ENCODE results near the gene TRRAP.

Gene TRRAP

GRCh38 chr7:98910427-98910826, 32.1 kb downstream of the TRRAP start:
- H3K27ac ChIP-seq (ENCODE audit: extremely low read depth, low read depth, low read length) = no peak overlapping the region
- H3K36me3 ChIP-seq (ENCODE audit: control insufficient read depth in 2 of 2, insufficient read depth in 1 of 2, low read length in 2 of 2) = peaks cover 72 to 91% of the 10 kb centered on the region in 2 experiments
- no peaks in the 10 kb centered on the region for H3K9me3 ChIP-seq (ENCODE audit: control insufficient read depth, insufficient read depth, low read depth, low read length)
- H3K4me1 ChIP-seq (ENCODE audit: control insufficient read depth, insufficient read depth, low read length) = no peaks in the 10 kb centered on the region
- no peak overlapping the region for H3K4me3 ChIP-seq (ENCODE audit: low read depth, low read length)
- ChIA-PET CTCF (interaction anchor here (0.6 kb wide), 1 partner anchor 34 kb away, joined by 3 read pairs; no protein-coding TSS in a partner anchor), POLR2A (no interaction called here)
- no peak for TF ChIP-seq ZNF843 (tag by site-specific recombination; IDR thresholded peaks at IDR 0.05)

GRCh38 chr7:98911916-98912315, 33.6 kb downstream of the TRRAP start:
- no peaks in the 10 kb centered on the region for H3K4me1 ChIP-seq (ENCODE audit: control insufficient read depth, insufficient read depth, low read length)
- TF ChIP-seq ZNF341 (tag by site-specific recombination; IDR thresholded peaks at IDR 0.05; ENCODE audit: low read depth) (no peak), WT1 (tag by site-specific recombination; IDR thresholded peaks at IDR 0.05) (no peak), ZNF791 (tag by site-specific recombination; IDR thresholded peaks at IDR 0.05) (no peak), SP2 (tag by site-specific recombination; IDR thresholded peaks at IDR 0.05) (no peak), ZNF624 (tag by site-specific recombination; IDR thresholded peaks at IDR 0.05) (no peak), ZNF530 (tag by site-specific recombination; IDR thresholded peaks at IDR 0.05; ENCODE audit: low read depth) (no peak), KLF7 (tag by site-specific recombination; IDR thresholded peaks at IDR 0.05; ENCODE audit: borderline replicate concordance) (no peak), KLF16 (tag by site-specific recombination; IDR thresholded peaks at IDR 0.05) (no peak), ZNF311 (tag by site-specific recombination; IDR thresholded peaks at IDR 0.05; ENCODE audit: borderline replicate concordance) (no peak), ZNF155 (tag by site-specific recombination; IDR thresholded peaks at IDR 0.05) (no peak), SP7 (tag by site-specific recombination; IDR thresholded peaks at IDR 0.05) (no peak), ZNF248 (tag by site-specific recombination; IDR thresholded peaks at IDR 0.05) (no peak), ZBTB17 (tag by site-specific recombination; IDR thresholded peaks at IDR 0.05) (no peak), ZNF571 (tag by site-specific recombination; IDR thresholded peaks at IDR 0.05) (no peak), ZFP3 (tag by site-specific recombination; IDR thresholded peaks at IDR 0.05; ENCODE audit: low read depth) (no peak)
- TF ChIP-seq, protein P1, sequence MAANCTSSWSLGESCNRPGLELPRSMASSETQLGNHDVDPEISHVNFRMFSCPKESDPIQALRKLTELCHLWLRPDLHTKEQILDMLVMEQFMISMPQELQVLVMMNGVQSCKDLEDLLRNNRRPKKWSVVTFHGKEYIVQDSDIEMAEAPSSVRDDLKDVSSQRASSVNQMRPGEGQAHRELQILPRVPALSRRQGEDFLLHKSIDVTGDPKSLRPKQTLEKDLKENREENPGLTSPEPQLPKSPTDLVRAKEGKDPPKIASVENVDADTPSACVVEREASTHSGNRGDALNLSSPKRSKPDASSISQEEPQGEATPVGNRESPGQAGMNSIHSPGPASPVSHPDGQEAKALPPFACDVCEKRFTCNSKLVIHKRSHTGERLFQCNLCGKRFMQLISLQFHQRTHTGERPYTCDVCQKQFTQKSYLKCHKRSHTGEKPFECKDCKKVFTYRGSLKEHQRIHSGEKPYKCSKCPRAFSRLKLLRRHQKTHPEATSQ (tag by site-specific recombination; IDR thresholded peaks at IDR 0.05) = no peak
- TF ChIP-seq, protein P2, sequence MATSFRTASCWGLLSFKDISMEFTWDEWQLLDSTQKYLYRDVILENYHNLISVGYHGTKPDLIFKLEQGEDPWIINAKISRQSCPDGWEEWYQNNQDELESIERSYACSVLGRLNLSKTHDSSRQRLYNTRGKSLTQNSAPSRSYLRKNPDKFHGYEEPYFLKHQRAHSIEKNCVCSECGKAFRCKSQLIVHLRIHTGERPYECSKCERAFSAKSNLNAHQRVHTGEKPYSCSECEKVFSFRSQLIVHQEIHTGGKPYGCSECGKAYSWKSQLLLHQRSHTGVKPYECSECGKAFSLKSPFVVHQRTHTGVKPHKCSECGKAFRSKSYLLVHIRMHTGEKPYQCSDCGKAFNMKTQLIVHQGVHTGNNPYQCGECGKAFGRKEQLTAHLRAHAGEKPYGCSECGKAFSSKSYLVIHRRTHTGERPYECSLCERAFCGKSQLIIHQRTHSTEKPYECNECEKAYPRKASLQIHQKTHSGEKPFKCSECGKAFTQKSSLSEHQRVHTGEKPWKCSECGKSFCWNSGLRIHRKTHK (tag by site-specific recombination; IDR thresholded peaks at IDR 0.05) = no peak
- H3K4me3 ChIP-seq (ENCODE audit: low read depth, low read length) = no peak overlapping the region
- no peak overlapping the region for H3K27ac ChIP-seq (ENCODE audit: extremely low read depth, low read depth, low read length)
- POLR2A ChIA-PET = no interaction called here
- H3K9me3 ChIP-seq (ENCODE audit: control insufficient read depth, insufficient read depth, low read depth, low read length) = no peaks in the 10 kb centered on the region
- peaks cover 71 to 93% of the 10 kb centered on the region in 2 experiments for H3K36me3 ChIP-seq (ENCODE audit: control insufficient read depth in 2 of 2, insufficient read depth in 1 of 2, low read length in 2 of 2)
- CTCF ChIA-PET = interaction anchor here (1.2 kb wide), 1 partner anchor 401 kb away, joined by 3 read pairs; no protein-coding TSS in a partner anchor

GRCh38 chr7:98913026-98913425, 34.7 kb downstream of the TRRAP start:
- 0 out of 2 replicates have a peak, but pooled peaks have one; percentile 10 for TF ChIP-seq SCRT1 (tag by site-specific recombination; IDR thresholded peaks at IDR 0.05; ENCODE audit: borderline replicate concordance)
- TF ChIP-seq ZNF645 (tag by site-specific recombination; IDR thresholded peaks at IDR 0.05) = no peak
- Histone ChIP-seq H3K4me1 (ENCODE audit: control insufficient read depth, insufficient read depth, low read length) (no peaks in the 10 kb centered on the region), H3K9me3 (ENCODE audit: control insufficient read depth, insufficient read depth, low read depth, low read length) (no peaks in the 10 kb centered on the region), H3K36me3 (ENCODE audit: control insufficient read depth in 2 of 2, insufficient read depth in 1 of 2, low read length in 2 of 2) (peaks cover 68 to 91% of the 10 kb centered on the region in 2 experiments), H3K27ac (ENCODE audit: extremely low read depth, low read depth, low read length) (no peak overlapping the region), H3K4me3 (ENCODE audit: low read depth, low read length) (no peak overlapping the region)
- ChIA-PET POLR2A (no interaction called here), CTCF (no interaction called here)

Measured in HEK293 (cell line).